ENCODE results near the gene LDLRAD4.

Gene LDLRAD4

GRCh38 chr18:13534631-13535030 lies 316.1 kb downstream of the LDLRAD4 start:
- DNase-seq (ENCODE audit: low read depth), result no peak
- no peak overlapping the region for H3K4me3 ChIP-seq (ENCODE audit: low read length)
- no peak for TF ChIP-seq CTCF (conservative IDR thresholded peaks at IDR 0.05; ENCODE audit: low read depth, low read length)

- no peak overlapping the region for H3K4me3 ChIP-seq (ENCODE audit: low read length)
- no peak for TF ChIP-seq CTCF (conservative IDR thresholded peaks at IDR 0.05; ENCODE audit: low read depth, low read length)
- no peak for DNase-seq (ENCODE audit: low read depth)
Observed at GRCh38 chr18:13536578-13536977, 318.0 kb downstream of the LDLRAD4 start.

- H3K4me3 ChIP-seq (ENCODE audit: low read length), result no peak overlapping the region
- no peak for TF ChIP-seq CTCF (conservative IDR thresholded peaks at IDR 0.05; ENCODE audit: low read depth, low read length)
- no peak for DNase-seq (ENCODE audit: low read depth)
Observed at GRCh38 chr18:13537022-13537780, 318.6 kb downstream of the LDLRAD4 start.

- DNase-seq (ENCODE audit: low read depth), result no peak
- H3K4me3 ChIP-seq (ENCODE audit: low read length), result no peak overlapping the region
- no peak for TF ChIP-seq CTCF (conservative IDR thresholded peaks at IDR 0.05; ENCODE audit: low read depth, low read length)
Observed at GRCh38 chr18:13538630-13539029, 320.1 kb downstream of the LDLRAD4 start.

- no peak for TF ChIP-seq CTCF (conservative IDR thresholded peaks at IDR 0.05; ENCODE audit: low read depth, low read length)
- DNase-seq (ENCODE audit: low read depth), result no peak
- H3K4me3 ChIP-seq (ENCODE audit: low read length), result no peak overlapping the region
Observed at GRCh38 chr18:13539050-13539449, 320.5 kb downstream of the LDLRAD4 start.

GRCh38 chr18:13539843-13540476 lies 321.4 kb downstream of the LDLRAD4 start:
- no peak for DNase-seq (ENCODE audit: low read depth)
- H3K4me3 ChIP-seq (ENCODE audit: low read length), result no peak overlapping the region
- TF ChIP-seq CTCF (conservative IDR thresholded peaks at IDR 0.05; ENCODE audit: low read depth, low read length), result no peak

All from retinal pigment epithelial cell (primary cell).